HG02970 (cell line): ENCODE results near the gene ANGPTL4.

ENCODE experiments used
- ATAC-seq: cut with Tn5 transposase; IDR thresholded peaks from one replicate; pipeline ENCODE4 v1.9.1; 2021; ENCODE audit warnings: mild to moderate bottlenecking, moderate library complexity, moderate number of reproducible peaks; ENCODE audit not compliant: unreplicated experiment, low FRiP score

The ANGPTL4 gene

DNA sequence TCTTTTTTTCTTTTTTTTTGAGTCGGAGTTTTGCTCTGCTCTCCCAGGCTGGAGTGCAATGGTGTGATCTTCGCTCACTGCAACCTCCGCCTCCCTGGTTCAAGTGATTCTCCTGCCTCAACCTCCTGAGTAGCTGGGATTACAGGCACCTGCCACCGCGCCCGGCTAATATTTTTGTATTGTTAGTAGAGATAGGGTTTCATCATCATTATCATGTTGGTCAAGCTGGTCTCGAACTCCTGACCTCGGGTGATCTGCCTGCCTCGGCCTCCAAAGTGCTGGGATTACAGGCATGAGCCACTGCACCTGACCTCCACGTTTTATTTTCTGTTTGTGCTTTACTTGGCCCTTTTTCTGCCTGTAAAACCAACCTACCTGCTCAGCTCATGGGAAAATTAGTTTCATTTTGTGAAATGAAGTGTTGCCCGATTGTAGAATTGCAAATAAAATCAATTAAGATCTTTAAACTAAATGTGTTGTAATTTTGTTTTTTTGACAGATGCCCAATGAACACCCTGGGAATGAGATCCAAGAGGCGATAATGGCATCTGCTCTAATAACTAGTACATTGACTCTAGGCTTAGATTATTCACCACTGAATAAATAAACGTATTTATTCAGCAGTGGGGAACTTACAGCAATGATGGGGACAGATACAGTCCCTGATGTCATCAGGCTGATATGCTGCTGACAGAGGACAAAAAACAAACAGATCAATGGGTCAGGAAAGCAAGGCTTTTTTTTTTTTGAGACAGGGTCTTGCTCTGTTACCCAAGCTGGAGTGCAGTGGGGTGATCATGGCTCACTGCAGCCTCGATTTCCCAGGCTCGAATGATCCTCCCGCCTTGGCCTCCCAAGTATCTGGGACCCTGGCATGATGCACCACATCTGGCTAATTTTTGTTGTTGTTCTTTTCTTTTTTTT is 24.0 kb downstream of the ANGPTL4 start:
- ATAC-seq, result no peak

- no peak for ATAC-seq
These were observed 24.6 kb downstream of the ANGPTL4 start for GRCh38 chr19:8388612-8388958.

GRCh38 chr19:8389891-8390616 is 26.1 kb downstream of the ANGPTL4 start, which contains the start of gene RAB11B:
RAB11B (plus strand) TSS chr19:8390360; CDS start chr19:8390417, 57 bp downstream.
- ATAC-seq, result peak; percentile 90

DNA sequence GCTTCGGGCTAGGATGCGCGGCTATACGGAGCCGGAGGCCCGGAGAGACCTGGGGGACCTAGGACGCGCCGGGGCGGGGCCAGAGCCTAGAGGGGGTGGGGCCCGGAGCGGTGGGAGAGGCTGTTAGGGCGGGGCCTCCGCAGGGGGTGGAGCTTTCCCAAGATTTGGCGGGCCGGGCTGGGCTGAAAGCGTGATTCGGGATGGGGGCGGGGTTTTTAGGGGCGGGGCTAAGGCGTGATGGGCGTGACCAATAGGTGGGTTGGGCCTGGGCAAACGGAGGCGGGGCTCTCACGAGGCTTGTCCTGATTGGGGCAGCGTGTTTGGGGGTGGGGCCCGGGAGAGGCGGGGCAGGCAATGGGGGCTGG is 26.6 kb downstream of the ANGPTL4 start:
- ATAC-seq, result peak; percentile 38

DNA sequence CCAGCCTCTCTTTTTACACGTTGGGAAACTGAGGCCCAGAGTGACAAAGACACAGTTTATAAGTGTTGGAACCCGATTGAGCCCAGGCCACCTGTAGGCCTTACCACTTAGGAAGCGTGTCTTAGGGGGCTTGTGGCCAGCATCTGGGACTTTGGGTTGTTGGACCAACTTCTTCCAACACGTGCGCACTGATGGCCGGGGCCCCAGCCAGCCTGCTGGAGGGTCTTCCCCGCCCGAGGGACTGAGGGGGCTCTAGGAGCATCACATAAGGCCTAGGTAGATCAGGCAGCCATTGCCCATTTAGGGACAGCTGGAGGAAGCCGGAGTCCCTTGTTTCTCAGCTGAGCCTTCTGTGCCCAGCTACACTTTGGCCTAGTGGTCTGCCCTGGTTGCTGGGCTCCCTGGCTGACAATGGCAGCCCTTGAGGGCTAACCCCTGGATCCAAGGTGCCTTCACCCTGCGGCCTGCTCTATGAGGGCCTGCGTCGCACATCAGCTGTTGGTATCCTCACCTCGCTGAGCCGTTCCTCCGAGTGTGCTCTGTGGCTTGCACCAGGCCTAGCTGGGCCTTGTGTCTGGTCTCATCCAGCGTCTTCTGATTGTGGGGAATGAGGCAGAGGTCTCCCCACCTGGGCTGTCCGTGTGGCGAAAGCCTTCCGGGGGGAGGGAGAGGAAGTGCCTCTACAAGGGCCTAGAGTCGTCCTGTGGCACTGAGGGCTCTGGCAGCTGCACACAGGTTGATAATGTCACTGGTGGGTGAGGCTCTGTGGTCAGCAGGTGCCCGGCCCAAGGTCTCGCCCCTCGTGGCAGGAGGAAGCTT is 27.5 kb downstream of the ANGPTL4 start:
- ATAC-seq, result no peak

- ATAC-seq, result no peak
These were observed 28.1 kb downstream of the ANGPTL4 start for GRCh38 chr19:8392017-8392591.

GRCh38 chr19:8393192-8393870 is 29.4 kb downstream of the ANGPTL4 start:
- ATAC-seq, result no peak

DNA sequence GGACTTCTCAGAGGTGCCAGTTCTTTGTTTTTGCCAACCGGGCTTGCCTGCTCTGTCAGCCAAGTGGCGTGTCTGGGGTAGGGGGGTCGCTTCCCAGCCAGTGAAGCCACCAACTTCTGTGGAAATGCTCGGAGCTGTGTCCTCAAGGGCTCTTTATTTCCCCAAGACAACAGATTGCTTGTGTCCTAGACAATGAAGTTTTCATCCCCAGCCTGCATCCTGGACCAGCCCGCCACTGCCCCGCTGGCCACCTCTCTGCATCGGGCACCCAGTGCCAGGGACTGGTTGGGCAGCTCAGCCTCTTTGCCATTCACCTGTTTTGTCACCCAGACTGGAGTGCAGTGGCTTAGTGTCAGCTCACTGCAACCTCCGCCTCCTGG is 29.9 kb downstream of the ANGPTL4 start:
- ATAC-seq, result no peak

- no peak for ATAC-seq
These were observed 31.7 kb downstream of the ANGPTL4 start for GRCh38 chr19:8395621-8396082.

DNA sequence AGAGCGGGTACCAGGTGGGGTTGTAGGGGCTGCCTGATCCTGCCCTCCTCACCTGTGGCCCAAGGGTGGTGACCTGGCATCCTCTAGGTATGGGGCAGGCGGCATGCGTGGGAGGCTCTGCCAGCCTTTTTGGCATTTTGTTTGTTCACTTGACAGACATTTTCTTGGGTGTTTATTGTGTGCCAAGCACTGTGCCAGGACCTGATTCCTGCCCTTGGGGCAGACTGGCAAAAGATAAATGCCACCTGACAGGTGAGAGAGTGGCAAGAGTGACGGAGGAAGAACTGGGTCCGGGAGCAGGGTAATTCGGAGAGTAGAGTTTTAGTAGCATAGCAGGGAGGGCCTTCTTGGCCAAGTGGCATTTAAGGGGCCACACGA is 32.2 kb downstream of the ANGPTL4 start:
- no peak for ATAC-seq

DNA sequence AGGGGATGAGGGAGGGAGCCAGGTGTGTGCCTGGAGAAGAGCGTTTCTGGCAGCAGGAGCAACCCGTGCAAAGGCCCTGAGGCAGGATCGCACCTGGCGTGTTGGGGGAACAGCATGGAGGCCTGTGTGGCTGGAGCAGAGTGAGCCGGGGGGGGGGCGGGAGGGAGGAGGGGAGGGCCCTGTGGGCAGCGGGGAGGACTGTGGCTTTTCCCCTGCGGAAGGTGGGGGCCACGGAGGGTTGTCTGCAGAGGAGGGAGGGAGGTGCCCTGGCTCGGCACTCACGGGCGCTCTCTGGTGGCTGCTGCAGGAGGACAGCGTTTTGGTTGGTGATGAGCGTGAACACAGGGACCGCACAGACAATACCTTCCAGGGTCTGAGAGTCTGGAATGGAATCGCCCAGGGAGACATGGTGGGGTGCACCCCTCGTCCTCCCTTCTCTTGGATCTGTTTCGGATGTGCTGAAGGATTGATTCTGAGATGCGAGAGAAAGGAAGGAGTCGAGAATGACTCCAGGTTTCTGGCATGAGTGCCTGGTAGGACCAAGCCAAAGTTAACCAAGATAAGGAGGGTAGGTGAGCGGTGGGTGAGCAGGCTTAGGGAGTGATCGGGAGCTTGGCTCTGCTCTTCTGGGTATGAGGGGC is 32.7 kb downstream of the ANGPTL4 start:
- no peak for ATAC-seq

DNA sequence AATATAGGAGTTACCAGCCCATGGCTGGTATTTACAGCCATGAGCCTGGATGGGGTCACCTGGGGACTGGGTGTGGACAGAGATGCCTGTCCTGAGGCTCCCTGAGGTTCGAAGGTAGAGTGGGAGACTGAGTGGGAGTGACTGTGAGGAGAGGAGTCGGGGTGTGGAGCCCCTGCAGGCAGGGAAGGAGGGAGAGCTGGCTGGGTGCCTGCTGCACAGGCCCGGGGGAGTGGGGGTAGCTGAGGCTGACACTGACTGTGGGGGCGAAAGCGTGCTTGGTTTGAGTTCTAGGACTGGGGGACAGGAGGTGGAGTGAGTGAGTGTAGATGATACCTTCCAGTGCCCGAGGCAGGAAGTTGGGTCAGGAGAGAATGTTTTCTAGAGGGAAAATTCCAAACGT is 33.3 kb downstream of the ANGPTL4 start:
- no peak for ATAC-seq

DNA sequence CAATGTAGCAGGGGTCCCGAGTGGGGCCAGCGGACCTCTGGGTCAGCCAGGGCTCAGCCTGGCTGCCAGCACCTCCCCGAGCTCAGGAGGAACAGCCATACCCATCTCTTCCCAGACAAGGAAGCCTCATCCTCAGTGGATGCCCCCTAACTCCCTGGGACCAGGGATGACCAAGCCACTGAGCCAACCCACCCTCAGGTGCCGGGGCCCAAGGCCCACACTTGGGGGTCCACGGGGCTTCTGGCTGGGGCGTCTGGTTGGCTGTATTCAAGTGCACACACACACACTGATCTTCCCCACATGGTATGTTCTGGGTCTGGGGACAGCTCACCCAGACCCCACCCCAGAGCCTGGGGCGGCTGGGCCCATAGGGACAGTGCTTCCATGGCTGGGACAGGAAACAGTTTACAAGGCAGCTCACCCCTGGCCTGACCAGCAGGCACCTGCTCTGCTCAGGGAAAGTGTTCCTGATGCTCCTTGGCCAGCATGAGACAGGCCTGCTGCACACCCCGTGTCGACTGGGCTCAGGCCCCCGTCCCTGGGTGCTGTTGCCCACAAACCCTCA is 33.9 kb downstream of the ANGPTL4 start:
- ATAC-seq, result no peak

- ATAC-seq, result no peak
These were observed 34.4 kb downstream of the ANGPTL4 start for GRCh38 chr19:8398311-8398771.

DNA sequence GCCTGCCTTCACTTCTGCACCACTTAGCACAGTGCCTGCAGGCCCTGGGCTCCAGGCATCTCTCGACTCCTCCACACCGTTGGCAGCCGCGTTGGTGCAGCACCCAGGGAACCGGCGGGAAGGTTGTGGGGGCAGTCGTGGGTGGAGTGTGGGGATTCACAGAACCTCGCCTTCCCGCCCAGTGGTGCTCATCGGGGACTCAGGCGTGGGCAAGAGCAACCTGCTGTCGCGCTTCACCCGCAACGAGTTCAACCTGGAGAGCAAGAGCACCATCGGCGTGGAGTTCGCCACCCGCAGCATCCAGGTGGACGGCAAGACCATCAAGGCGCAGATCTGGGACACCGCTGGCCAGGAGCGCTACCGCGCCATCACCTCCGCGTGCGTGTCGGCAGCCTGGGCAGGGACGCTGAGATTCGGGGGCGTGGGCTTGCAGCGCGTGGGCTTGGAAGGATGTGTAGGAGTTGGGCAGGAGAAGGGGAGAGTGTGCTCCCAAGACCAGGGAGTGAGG is 35.8 kb downstream of the ANGPTL4 start:
- ATAC-seq, result no peak

DNA sequence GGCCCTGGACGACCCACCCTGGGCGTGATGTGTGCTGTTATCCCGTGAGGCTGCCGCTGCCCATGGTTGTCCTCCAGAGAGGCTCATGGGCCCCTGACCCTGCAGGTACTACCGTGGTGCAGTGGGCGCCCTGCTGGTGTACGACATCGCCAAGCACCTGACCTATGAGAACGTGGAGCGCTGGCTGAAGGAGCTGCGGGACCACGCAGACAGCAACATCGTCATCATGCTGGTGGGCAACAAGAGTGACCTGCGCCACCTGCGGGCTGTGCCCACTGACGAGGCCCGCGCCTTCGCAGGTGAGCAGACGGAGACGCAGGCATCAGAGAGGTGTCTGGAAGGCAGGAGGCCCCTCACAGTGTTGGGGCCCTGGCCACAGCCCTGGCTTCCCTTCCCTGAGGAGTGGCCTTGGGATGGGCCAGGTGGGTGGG is 38.0 kb downstream of the ANGPTL4 start:
- ATAC-seq, result no peak

GRCh38 chr19:8403098-8403819 is 39.3 kb downstream of the ANGPTL4 start:
- ATAC-seq, result no peak

GRCh38 chr19:8403820-8404109 is 39.8 kb downstream of the ANGPTL4 start:
- no peak for ATAC-seq
